Heart left ventricle (tissue), 16 donors: ENCODE data around the gene DAP. TPM values are rescaled to one million over a fixed set of nuclear protein-coding genes. Genes with fewer than 3 reads are reported as not detected.

Experiments
- ATAC-seq, 4 donors: fragments of 200-7000 bp; cut with Tn5 transposase; one replicate each; pipeline ENCODE4 v1.9.1; 2020 to 2022; ENCODE audit warnings: moderate library complexity in 4 of 4, mild to moderate bottlenecking in 3 of 4, moderate number of reproducible peaks in 1 of 4
- DNase-seq, 5 donors: peaks; one replicate each; pipeline ENCODE4 v3.0.0-alpha.2; 2020
- H3K27ac ChIP-seq, 12 donors: fragments of 200-600 bp; sonication (generic) in 4 of 12; one replicate each; pipeline versions ENCODE4 v1.5.0 to v1.8.0; 2016 to 2022; ENCODE audit warnings: mild to moderate bottlenecking in 2 of 12
- H3K27me3 ChIP-seq, 9 donors: fragments of 200-600 bp; sonication (generic) in 2 of 9; one replicate each; pipeline versions ENCODE4 v1.5.1 to v1.8.0; 2016 to 2022; ENCODE audit warnings: mild to moderate bottlenecking in 3 of 9
- H3K36me3 ChIP-seq, 9 donors: fragments of 200-600 bp; sonication (generic) in 2 of 9; one replicate each; pipeline versions ENCODE4 v1.5.0 to v1.8.0; 2018 to 2022; ENCODE audit warnings: mild to moderate bottlenecking in 2 of 9
- H3K4me1 ChIP-seq, 12 donors: fragments of 200-600 bp; sonication (generic) in 4 of 12; one replicate each; pipeline versions ENCODE4 v1.5.0 to v1.8.0; 2016 to 2022; ENCODE audit warnings: mild to moderate bottlenecking in 3 of 12
- H3K4me3 ChIP-seq, 12 donors: fragments of 200-600 bp; sonication (generic) in 4 of 12; one replicate each; pipeline versions ENCODE4 v1.5.0 to v1.8.0; 2017 to 2022; ENCODE audit warnings: mild to moderate bottlenecking in 9 of 12, moderate library complexity in 4 of 12
- H3K9me3 ChIP-seq, 12 donors: fragments of 200-600 bp; sonication (generic) in 4 of 12; one replicate each; pipeline versions ENCODE4 v1.5.0 to v1.8.0; 2016 to 2022; ENCODE audit warnings: mild to moderate bottlenecking in 1 of 12
- POLR2A ChIP-seq, 2 donors: fragments of 450-650 bp; IDR thresholded peaks; one replicate each; pipeline ENCODE4 v1.6.1; 2017; ENCODE audit warnings: antibody characterized with exemption in 2 of 2, mild to moderate bottlenecking in 2 of 2, moderate library complexity in 2 of 2
- WGBS, 4 donors: extraction: QIAGEN DNeasy Blood & Tissue Kit in 2 of 4; methylation state at CpG; one replicate each; pipeline versions ENCODE4 v1.1.5 to v1.1.7; 2013 to 2018; 5-methylcytosine and 5-hydroxymethylcytosine counted together
- intact Hi-C, 10 donors: fragments of 100-400 bp; cut with DNase I; formaldehyde crosslinking; loops; one replicate each; pipeline versions ENCODE4 v1.11.1 to v1.14.2; 2022
- polyA plus RNA-seq, 2 donors: library from polyadenylated mRNA; stranded (reverse); fragments of 200-250 nt; gene quantifications; one replicate each; pipeline ENCODE4 v1.2.3, GENCODE V29; 2013
- total RNA-seq, 9 donors: library from RNA; depleted of rRNA in 2 of 9; stranded (reverse); fragments of >200 nt in 2 of 9; fragmentation: NEBNext Ultra II Directional in 3 of 9; extraction: Animal tissue kit (Norgen Biotek cat#: 25700) in 3 of 9; gene quantifications; one replicate each; pipeline versions ENCODE4 v1.1.0 to v1.2.4, GENCODE V29; 2016 to 2023
- TF ChIP-seq, protein P1 (sequence below), 12 donors: fragments of 200-600 bp; sonication (generic) in 4 of 12; IDR thresholded peaks; one replicate each; pipeline versions ENCODE4 v1.5.0 to v1.8.0; 2018 to 2022; ENCODE audit warnings: antibody characterized with exemption in 12 of 12, mild to moderate bottlenecking in 5 of 12
- donor health status: ischemic (EF 13 %, LVEDD 7.1; RV severe dilation, severe dysfunction).
- donor health status: healthy with polysubstance abuse.
- donor health status: DM: no; HTN: yes; CAD: no.
- donor health status: DM: no; HTN: no; CAD: no.
- donor health status: ischemic (EF 25% LVEDD 6.9; RV normal size, moderate dysfunction).
- donor health status: ischemic (EF 25% LVEDD 5.7; RV mildly dilated, moderate dysfunction).
- donor health status: healthy.
- donor health status: DM: yes; HTN: yes; CAD: no.
- donor health status: ischemic (EF 35%, LVEDD 5.7; RV mildly dilated, moderate dysfunction).
- donor health status: nonischemic (EF 11% LVEDD 7.7; RV severe dilation, severe dysfunction).
- donor health status: DM: yes; HTN: yes; CAD: no.
- donor health status: PGD.
- donor health status: ischemic (EF 29% LVEDD 5.4; RV normal size, mild dysfunction).
- donor health status: nonischemic (EF 23%, LVEDD 6.1; RV moderate dilation, normal function).

The DAP gene
- total and polyA plus RNA-seq, 11 donors = 13.8 to 61.6 (median 28.5) TPM

DNA sequence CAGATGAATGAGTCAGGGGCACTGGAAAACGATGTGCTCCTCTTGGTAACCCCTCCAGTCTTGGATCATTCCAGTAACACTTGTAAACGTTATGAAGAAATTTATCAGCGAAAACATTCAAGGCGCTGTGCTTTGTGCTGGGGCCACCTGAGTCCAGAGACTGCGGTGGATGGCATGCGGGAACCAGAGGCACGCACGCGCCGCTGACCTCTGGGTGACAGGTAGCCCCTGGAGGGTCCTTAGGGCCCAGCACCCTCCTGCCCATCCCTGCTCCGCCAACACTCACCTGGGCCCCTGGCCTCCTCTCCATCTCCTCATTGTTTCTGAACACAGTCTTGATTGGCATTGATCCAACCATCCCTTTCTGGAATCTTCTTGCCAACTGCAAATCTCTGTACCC is 86.9 kb downstream of the DAP start:
- 83 to 89% (median 86%) methylated on average over 11 of the region's 11 CpGs for WGBS, 4 donors
- H3K27me3 ChIP-seq = peaks cover 0 to 7% (median 0%) of the 10 kb centered on the region in 9 donors
- intact Hi-C loops = no loop called here
- DNase-seq (no peak), ATAC-seq (peak in 1 of 4 donors; percentile 16)
- H3K9me3 ChIP-seq = peaks cover 0 to 7% (median 0%) of the 10 kb centered on the region in 12 donors
- H3K27ac ChIP-seq = no peak overlapping the region
- H3K4me3 ChIP-seq = no peak overlapping the region
- H3K4me1 ChIP-seq = peaks cover 0 to 6% (median 0%) of the 10 kb centered on the region in 12 donors
- peaks cover 0 to 17% (median 14%) of the 10 kb centered on the region in 9 donors for H3K36me3 ChIP-seq
- TF ChIP-seq, protein P1, sequence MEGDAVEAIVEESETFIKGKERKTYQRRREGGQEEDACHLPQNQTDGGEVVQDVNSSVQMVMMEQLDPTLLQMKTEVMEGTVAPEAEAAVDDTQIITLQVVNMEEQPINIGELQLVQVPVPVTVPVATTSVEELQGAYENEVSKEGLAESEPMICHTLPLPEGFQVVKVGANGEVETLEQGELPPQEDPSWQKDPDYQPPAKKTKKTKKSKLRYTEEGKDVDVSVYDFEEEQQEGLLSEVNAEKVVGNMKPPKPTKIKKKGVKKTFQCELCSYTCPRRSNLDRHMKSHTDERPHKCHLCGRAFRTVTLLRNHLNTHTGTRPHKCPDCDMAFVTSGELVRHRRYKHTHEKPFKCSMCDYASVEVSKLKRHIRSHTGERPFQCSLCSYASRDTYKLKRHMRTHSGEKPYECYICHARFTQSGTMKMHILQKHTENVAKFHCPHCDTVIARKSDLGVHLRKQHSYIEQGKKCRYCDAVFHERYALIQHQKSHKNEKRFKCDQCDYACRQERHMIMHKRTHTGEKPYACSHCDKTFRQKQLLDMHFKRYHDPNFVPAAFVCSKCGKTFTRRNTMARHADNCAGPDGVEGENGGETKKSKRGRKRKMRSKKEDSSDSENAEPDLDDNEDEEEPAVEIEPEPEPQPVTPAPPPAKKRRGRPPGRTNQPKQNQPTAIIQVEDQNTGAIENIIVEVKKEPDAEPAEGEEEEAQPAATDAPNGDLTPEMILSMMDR (IDR thresholded peaks at IDR 0.05) = no peak
- no peak for TF ChIP-seq POLR2A (IDR thresholded peaks at IDR 0.05)

GRCh38 chr5:10673407-10673806 is 87.6 kb downstream of the DAP start:
- DNase-seq (no peak), ATAC-seq (no peak)
- peaks cover 0 to 7% (median 0%) of the 10 kb centered on the region in 12 donors for H3K9me3 ChIP-seq
- no peak for TF ChIP-seq POLR2A (IDR thresholded peaks at IDR 0.05)
- TF ChIP-seq, protein P1 (IDR thresholded peaks at IDR 0.05) = no peak
- H3K4me1 ChIP-seq = peaks cover 0 to 6% (median 0%) of the 10 kb centered on the region in 12 donors
- peaks cover 0 to 7% (median 0%) of the 10 kb centered on the region in 9 donors for H3K27me3 ChIP-seq
- intact Hi-C loops = no loop called here
- 69 to 88% (median 79%) methylated on average over 9 of the region's 9 CpGs for WGBS, 4 donors
- H3K4me3 ChIP-seq = no peak overlapping the region
- no peak overlapping the region for H3K27ac ChIP-seq
- peaks cover 0 to 11% (median 9%) of the 10 kb centered on the region in 9 donors for H3K36me3 ChIP-seq

DNA sequence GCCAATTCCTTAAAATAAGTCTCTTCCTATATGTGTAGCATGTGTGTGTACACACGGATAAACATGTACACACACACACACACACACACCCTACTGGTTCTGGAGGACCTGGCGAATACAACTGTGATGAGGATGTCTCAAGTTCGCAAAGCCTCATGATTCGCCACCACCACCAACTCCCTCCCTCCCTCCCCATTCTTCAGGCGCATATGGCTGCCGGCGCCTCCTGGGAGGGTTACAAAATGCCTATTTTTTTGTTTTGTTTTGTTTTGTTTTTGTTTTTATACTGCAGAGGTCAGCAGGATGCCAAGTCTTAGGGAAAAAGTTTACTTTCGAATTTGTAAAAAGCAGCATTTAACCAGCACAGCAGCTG is 88.0 kb downstream of the DAP start:
- no peak for DNase-seq
- intact Hi-C loops = no loop called here
- H3K4me1 ChIP-seq = peaks cover 0 to 6% (median 0%) of the 10 kb centered on the region in 12 donors
- peaks cover 0 to 7% (median 0%) of the 10 kb centered on the region in 9 donors for H3K27me3 ChIP-seq
- 78 to 88% (median 83%) methylated on average over 8 of the region's 8 CpGs for WGBS, 4 donors
- TF ChIP-seq, protein P1 (IDR thresholded peaks at IDR 0.05) = no peak
- no peak for TF ChIP-seq POLR2A (IDR thresholded peaks at IDR 0.05)
- H3K9me3 ChIP-seq = peaks cover 0 to 7% (median 0%) of the 10 kb centered on the region in 12 donors
- no peak overlapping the region for H3K4me3 ChIP-seq
- H3K27ac ChIP-seq = no peak overlapping the region
- ATAC-seq = no peak
- peaks cover 0 to 9% (median 6%) of the 10 kb centered on the region in 9 donors for H3K36me3 ChIP-seq

GRCh38 chr5:10672146-10673016 is 88.7 kb downstream of the DAP start:
- no peak for TF ChIP-seq POLR2A (IDR thresholded peaks at IDR 0.05)
- TF ChIP-seq, protein P1 (IDR thresholded peaks at IDR 0.05) = no peak
- Histone ChIP-seq H3K36me3 (peaks cover 0 to 4% (median 0%) of the 10 kb centered on the region in 9 donors), H3K27me3 (peaks cover 0 to 7% (median 0%) of the 10 kb centered on the region in 9 donors), H3K4me1 (peaks cover 0 to 6% (median 0%) of the 10 kb centered on the region in 12 donors), H3K9me3 (peaks cover 0 to 5% (median 0%) of the 10 kb centered on the region in 12 donors), H3K27ac (no peak overlapping the region), H3K4me3 (no peak overlapping the region)
- ATAC-seq = no peak
- intact Hi-C loops = no loop called here
- DNase-seq = no peak
- WGBS, 4 donors = 81 to 90% (median 87%) methylated on average over 7 of the region's 7 CpGs
